Measurements from ENCODE around the gene SLC6A8.
"Not testable (repeated sequence)": the region's sequence is repeated elsewhere in the genome, so short reads cannot be mapped to it uniquely, and the experiment has no call there.

Gene SLC6A8

DNA sequence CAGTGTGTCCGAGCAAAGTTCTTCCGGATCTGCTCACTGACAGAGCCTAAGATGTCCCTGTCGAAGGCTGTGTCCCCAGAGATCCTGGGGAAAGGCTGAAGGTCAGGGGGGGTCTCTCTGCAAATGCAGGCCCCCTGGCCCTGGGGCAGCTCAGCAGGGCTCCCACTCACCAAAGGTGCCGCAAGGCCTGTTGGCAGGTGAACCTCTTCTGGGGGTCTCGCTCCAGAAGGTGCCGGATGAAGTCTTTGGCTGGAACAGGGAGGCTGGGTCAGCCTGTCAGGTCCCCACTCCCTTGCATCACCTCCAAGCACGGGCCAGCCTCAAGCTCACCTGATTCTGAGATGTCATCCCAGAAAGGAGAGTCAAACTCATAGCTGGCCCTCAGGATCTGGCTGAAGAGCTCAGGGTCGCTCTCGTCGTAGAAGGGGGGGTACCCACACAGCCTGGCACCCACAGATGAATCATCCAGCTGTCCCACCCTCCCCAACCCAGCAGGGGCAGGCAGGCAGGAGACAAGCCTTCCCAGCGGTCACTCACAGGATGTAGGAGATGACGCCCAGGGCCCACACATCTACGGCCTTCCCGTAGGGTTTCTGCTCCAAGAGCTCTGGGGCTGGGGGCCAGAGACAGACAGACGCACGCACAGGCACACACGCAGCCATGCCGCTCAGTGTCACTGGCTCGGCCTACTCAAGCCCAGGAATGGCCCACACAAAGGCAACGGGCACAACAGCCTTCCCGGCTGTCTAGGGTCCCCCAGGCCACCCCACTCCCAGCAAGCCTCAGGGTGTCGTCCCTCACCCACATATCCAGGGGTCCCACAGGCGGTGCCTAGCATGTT lies 16.8 kb upstream of the SLC6A8 start:
- no peak for DNase-seq

GRCh38 chrX:153671589-153672530 lies 15.9 kb upstream of the SLC6A8 start:
- no peak for DNase-seq

GRCh38 chrX:153672531-153673427 lies 14.9 kb upstream of the SLC6A8 start:
- DNase-seq = no peak

- no peak for DNase-seq
Measured at GRCh38 chrX:153673428-153674218, 14.1 kb upstream of the SLC6A8 start, which contains the start of gene PNCK. TSS of gene PNCK (minus strand) at chrX:153673813. CDS start at chrX:153673076, 737 bp downstream.

DNA sequence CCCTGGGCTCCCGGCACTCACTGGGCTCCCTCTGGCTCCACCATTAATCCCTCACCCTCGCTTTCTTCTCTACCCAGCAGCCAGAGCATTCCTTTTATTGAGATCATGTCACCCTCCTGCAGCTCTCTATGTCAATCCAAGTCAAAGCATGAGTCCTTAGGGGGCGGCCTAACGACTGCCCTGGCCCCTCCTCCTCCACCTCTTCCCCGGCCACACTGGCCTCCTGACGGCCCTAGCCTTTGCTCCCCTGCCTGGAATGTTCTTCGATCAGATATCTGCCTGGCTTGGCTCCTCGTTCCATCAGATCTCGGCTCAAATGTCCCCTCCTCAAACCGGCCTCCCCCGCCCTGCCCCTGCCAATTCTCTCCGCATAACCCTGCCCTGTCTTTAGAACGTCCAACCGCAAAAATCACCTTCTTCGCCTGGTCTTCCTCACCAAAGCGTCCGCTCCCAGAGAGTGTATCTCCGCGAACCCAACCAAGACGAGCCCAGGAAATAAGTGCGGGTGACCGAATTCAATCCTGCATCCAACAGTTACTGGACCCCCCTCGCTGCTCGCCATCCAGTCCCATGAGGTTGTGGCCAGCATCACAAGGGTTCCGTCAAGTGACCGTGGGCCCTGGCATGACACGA lies 13.4 kb upstream of the SLC6A8 start:
- no peak for DNase-seq

DNA sequence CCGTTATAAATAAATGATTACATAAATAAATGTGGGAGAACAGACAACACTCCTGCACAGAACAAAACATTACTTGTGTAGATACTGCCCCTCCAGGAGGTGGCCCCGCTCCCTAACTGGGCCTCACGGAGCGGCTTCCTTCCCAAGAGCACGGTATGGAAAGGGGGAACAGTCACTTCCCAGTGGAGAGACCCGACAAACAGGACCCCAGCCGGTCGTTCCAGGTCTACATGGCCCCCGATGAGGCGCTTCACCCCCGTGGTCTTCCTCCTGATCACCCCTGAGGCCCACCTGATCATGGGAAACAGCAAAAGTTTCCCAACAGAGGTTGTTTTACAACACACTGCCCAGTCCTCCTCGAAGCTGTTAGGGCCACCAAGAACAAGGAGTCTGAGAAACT lies 6.6 kb upstream of the SLC6A8 start:
- no peak for DNase-seq

DNA sequence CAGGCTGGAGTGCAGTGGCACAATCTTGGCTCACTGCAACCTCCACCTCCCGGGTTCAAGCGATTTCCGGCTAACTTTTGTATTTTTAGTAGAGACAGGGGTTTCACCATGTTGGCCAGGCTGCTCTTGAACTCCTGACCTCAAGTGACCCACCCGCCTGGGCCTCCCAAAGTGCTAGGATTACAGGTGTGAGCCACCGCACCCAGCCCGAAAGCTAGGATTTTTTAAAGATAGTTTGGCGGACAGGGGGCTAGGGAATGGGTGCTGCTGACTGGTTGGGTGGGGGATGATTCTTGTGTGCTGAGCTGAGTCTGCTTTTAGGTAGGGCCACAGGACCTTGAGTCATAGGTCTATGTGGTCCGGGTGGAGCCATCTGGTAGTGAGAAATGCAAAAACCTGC lies 4.2 kb upstream of the SLC6A8 start:
- not testable (repeated sequence) for DNase-seq

- DNase-seq = no peak
Measured at GRCh38 chrX:153684467-153685155, 3.1 kb upstream of the SLC6A8 start.

- DNase-seq = no peak
Measured at GRCh38 chrX:153685156-153685536, 2.6 kb upstream of the SLC6A8 start.

DNA sequence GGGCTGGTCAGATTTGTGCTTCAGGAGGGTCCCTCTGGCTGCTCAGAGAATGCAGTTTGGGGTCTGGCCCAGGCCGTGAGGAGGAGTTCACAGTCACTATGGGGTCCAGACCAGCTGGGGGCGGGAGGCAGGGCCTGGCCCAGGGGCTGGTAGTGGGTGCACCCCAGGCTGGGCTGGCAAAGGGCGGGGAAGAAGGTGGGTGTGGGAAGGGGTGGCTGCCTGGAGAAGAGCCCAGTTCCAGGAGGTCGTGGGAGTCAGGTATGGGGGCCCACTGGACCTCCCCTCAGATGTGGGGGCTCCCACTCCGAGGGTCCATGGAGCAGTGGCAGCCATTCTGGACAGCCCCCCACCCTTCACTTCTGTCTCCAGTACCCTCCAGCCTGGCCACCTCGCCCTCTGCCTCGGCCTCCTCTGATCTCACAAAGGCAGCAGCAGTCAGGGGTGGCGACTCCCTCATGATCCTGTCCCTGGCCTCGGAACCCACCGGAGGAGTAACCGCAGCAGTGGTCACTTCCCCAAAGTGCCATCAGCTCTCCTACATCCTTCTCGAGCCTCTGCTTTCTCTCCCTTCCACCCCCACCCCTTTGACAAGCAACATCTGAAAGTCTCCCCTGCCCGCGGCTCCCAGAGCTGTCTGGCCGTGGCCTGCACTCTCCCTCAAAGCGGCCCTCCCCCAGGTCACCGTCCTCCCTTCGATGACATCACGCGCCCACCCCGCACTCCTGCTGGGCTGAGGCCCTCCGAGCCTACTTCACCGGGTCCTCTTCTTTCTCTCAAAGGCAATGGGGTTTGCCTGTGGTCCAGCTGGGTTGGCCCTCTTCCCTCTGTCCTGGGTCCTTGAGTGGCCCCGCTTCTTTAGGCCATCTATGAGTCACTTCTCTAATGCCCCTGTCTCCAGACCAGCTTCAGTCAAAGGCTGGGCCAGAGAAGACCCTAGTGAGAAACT lies 1.7 kb upstream of the SLC6A8 start:
- DNase-seq = no peak

DNA sequence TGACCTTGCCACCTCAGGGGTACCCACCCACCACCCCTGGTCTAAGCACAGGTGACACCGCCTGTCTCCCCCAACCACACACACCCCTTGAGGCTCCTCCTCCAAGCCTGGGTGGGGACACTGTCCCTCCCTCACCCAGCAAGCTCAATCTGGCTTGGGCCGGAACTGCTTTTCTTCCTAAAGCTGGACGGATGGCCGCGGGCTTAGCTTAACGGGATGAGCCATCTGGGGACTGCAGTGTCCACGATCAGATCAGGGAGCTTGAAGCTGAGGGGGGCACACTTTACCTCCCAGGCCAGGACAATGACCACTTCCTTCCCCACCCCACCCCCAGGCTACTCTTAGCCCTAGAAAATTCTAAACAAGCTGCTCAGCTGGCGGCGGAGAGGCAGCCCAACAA lies 1.0 kb upstream of the SLC6A8 start:
- DNase-seq = no peak

GRCh38 chrX:153688071-153688470 lies 345 bp downstream of the SLC6A8 start:
- DNase-seq = no peak

DNA sequence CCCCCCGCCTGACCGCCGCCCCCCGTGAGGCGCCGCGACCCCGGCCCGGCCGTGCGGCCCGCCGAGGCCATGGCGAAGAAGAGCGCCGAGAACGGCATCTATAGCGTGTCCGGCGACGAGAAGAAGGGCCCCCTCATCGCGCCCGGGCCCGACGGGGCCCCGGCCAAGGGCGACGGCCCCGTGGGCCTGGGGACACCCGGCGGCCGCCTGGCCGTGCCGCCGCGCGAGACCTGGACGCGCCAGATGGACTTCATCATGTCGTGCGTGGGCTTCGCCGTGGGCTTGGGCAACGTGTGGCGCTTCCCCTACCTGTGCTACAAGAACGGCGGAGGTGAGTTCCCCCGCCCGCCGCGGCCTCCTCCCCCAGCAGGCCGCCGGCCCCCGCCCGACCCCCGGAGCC lies 780 bp downstream of the SLC6A8 start:
- DNase-seq = no peak

GRCh38 chrX:153688911-153689590 lies 1.3 kb downstream of the SLC6A8 start:
- peak in 51 of 56 donors; percentile 10 to 82 (median 56) for DNase-seq

GRCh38 chrX:153689654-153690465 lies 2.1 kb downstream of the SLC6A8 start:
- DNase-seq = no peak

DNA sequence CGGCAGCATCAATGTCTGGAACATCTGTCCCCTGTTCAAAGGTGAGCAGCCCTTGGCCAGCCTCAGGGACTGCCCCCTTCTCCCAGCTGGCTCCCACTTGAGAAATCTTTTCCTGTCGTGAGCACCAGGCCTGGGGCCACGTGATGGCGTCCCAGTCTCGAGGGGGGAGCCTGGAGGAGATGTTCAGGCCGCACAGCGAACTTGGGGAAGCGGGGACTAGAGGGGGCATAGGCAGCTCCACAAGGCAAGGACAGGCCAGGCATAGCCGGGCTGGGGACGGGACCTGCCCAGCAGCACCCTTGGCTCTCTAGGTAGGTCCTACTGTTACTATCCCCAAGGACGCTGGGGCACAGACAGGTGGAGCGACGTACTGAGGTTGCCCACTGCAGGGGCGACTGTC lies 2.7 kb downstream of the SLC6A8 start:
- DNase-seq = no peak
